Left ventricle myocardium inferior (tissue), 1 donor: Measurements from ENCODE around the gene VRK3. TPM values are rescaled to one million over a fixed set of nuclear protein-coding genes. Genes with fewer than 3 reads are reported as not detected.

Experiments
- DNase-seq: peaks from one replicate; pipeline ENCODE4 v3.0.0-alpha.2; 2020
- H3K27ac ChIP-seq: fragments of 200-600 bp; replicated peaks from 2 replicates; pipeline ENCODE4 v1.8.0; 2021
- H3K27me3 ChIP-seq: fragments of 200-600 bp; 2 replicates; pipeline ENCODE4 v1.8.0; 2021; ENCODE audit warnings: low read depth
- H3K36me3 ChIP-seq: fragments of 200-600 bp; 2 replicates; pipeline ENCODE4 v1.8.0; 2021
- H3K4me1 ChIP-seq: fragments of 200-600 bp; 2 replicates; pipeline ENCODE4 v1.8.0; 2021
- H3K4me3 ChIP-seq: fragments of 200-600 bp; 2 replicates; pipeline ENCODE4 v1.8.0; 2021; ENCODE audit warnings: mild to moderate bottlenecking, moderate library complexity
- H3K9me3 ChIP-seq: fragments of 200-600 bp; replicated peaks from 2 replicates; pipeline ENCODE4 v1.8.0; 2021
- CTCF ChIP-seq: fragments of 200-600 bp; IDR thresholded peaks from 2 replicates; pipeline ENCODE4 v1.8.0; 2021; ENCODE audit warnings: antibody characterized with exemption, mild to moderate bottlenecking, borderline replicate concordance
- intact Hi-C: fragments of 100-400 bp; cut with micrococcal nuclease; formaldehyde crosslinking; loops from one replicate; pipeline ENCODE4 v1.11.0; 2022
- total RNA-seq: library from RNA; stranded (reverse); fragmentation: NEBNext Ultra II Directional; extraction: Animal tissue kit (Norgen Biotek cat#: 25700); gene quantifications from one replicate; pipeline ENCODE4 v1.2.1, GENCODE V29; 2021
- donor health status: DM: no; HTN: yes; CAD: no; lungs with severe emphysema.

Gene VRK3
- total RNA-seq, 1 donor from 2014 or later = 22.6 TPM

GRCh38 chr19:50040967-50041366 lies 15.8 kb upstream of the VRK3 start:
- peaks cover 96% of the 10 kb centered on the region for H3K36me3 ChIP-seq
- no peak overlapping the region for H3K27ac ChIP-seq
- no peak overlapping the region for H3K4me3 ChIP-seq
- TF ChIP-seq CTCF = no peak
- intact Hi-C loops = no loop called here
- H3K27me3 ChIP-seq = no peaks in the 10 kb centered on the region
- H3K9me3 ChIP-seq = peaks cover 35% of the 10 kb centered on the region
- H3K4me1 ChIP-seq = no peaks in the 10 kb centered on the region
- DNase-seq = no peak

- Histone ChIP-seq H3K9me3 (peaks cover 25% of the 10 kb centered on the region), H3K4me3 (no peak overlapping the region), H3K27me3 (no peaks in the 10 kb centered on the region), H3K36me3 (peaks cover 94% of the 10 kb centered on the region), H3K27ac (no peak overlapping the region), H3K4me1 (no peaks in the 10 kb centered on the region)
- intact Hi-C loops = no loop called here
- TF ChIP-seq CTCF = no peak
- DNase-seq = no peak
These were observed 14.8 kb upstream of the VRK3 start for GRCh38 chr19:50039968-50040367.

- Histone ChIP-seq H3K4me1 (no peaks in the 10 kb centered on the region), H3K9me3 (peaks cover 4% of the 10 kb centered on the region), H3K36me3 (peaks cover 93% of the 10 kb centered on the region), H3K4me3 (no peak overlapping the region), H3K27ac (no peak overlapping the region), H3K27me3 (no peaks in the 10 kb centered on the region)
- intact Hi-C loops = no loop called here
- no peak for TF ChIP-seq CTCF
- no peak for DNase-seq
These were observed 11.7 kb upstream of the VRK3 start for GRCh38 chr19:50036908-50037307.

GRCh38 chr19:50030937-50031336 lies 5.8 kb upstream of the VRK3 start:
- Histone ChIP-seq H3K4me3 (no peak overlapping the region), H3K27me3 (no peaks in the 10 kb centered on the region), H3K27ac (no peak overlapping the region), H3K9me3 (no peaks in the 10 kb centered on the region), H3K4me1 (peaks cover 17% of the 10 kb centered on the region), H3K36me3 (peaks cover 53% of the 10 kb centered on the region)
- no peak for DNase-seq
- TF ChIP-seq CTCF = no peak
- intact Hi-C loops = no loop called here

- peaks cover 18% of the 10 kb centered on the region for H3K4me1 ChIP-seq
- intact Hi-C loops = no loop called here
- no peaks in the 10 kb centered on the region for H3K27me3 ChIP-seq
- TF ChIP-seq CTCF = no peak
- peaks cover 48% of the 10 kb centered on the region for H3K36me3 ChIP-seq
- H3K4me3 ChIP-seq = no peak overlapping the region
- no peak overlapping the region for H3K27ac ChIP-seq
- H3K9me3 ChIP-seq = no peaks in the 10 kb centered on the region
- no peak for DNase-seq
These were observed 5.1 kb upstream of the VRK3 start for GRCh38 chr19:50030225-50030624.

GRCh38 chr19:50026550-50026906 lies 1.4 kb upstream of the VRK3 start:
- Histone ChIP-seq H3K4me3 (peak overlapping the region; percentile 95), H3K36me3 (peaks cover 13% of the 10 kb centered on the region), H3K27me3 (no peaks in the 10 kb centered on the region), H3K27ac (no peak overlapping the region), H3K4me1 (peaks cover 44% of the 10 kb centered on the region), H3K9me3 (no peaks in the 10 kb centered on the region)
- TF ChIP-seq CTCF = no peak
- intact Hi-C loops = no loop called here
- no peak for DNase-seq
